GM18868 (cell line): ENCODE results near the gene SLC25A21.
"Not testable (repeated sequence)": the region's sequence is repeated elsewhere in the genome, so short reads cannot be mapped to it uniquely, and the experiment has no call there.

ENCODE experiments used
- ATAC-seq: cut with Tn5 transposase; IDR thresholded peaks from one replicate; pipeline ENCODE4 v1.9.1; 2021; ENCODE audit warnings: mild to moderate bottlenecking, moderate library complexity; ENCODE audit not compliant: unreplicated experiment

SLC25A21 gene

DNA sequence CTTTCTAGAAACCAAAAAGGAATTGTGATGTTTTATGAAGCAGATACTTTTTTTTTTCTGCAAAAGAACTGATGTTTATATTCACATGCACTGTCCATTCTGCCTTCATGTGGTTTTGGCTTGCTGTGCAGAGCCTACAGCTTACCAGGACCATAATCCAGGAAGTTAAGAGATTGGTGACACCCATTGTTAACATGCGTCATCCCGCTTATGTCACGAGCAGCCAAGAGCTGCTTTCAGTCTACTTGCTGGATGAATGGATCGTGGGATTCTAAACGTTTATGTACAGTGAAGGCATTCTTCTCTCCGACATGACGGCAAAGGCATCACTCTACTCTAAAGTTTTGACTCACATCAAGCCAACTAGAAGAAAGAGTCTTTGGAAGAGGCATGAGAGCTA lies 434.1 kb downstream of the SLC25A21 start:
- no peak for ATAC-seq

DNA sequence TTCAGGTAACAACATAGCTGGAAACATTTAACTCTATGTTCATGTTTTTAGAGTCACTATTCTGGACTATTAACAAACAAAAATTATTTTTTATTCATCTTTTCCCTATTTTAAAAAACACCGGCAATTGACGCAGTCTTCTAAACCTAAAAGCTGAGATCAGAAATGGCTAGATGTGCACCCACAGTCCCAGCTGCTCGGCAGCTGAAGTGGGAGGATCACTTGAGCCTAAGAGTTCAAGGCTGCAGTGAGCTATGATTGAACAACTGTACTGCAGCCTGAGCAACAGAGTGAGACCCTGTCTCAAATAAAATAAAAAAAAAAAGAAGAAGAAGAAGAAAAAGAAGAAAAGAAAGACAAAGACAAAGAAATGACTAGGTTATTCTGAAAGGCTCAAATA lies 446.3 kb downstream of the SLC25A21 start:
- ATAC-seq, result no peak

DNA sequence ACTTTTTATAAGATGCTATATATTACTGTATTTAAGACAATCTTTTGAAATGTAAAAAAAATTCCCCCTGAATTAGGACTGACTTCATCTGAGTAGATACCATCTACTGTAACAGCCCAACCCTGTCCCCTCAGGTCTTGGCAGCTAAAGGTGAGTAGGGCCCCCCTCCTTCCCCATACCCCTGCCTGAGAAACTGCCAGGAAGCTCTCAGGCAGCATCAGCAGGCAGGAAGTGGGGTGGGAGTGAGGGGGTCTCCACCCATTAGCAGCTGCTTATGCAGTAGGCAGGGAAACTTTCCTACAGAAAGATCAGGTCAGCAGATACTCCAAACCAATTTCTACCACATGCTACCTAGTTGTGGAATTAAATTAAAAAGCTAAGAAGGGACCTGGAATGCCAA lies 448.2 kb downstream of the SLC25A21 start:
- no peak for ATAC-seq

DNA sequence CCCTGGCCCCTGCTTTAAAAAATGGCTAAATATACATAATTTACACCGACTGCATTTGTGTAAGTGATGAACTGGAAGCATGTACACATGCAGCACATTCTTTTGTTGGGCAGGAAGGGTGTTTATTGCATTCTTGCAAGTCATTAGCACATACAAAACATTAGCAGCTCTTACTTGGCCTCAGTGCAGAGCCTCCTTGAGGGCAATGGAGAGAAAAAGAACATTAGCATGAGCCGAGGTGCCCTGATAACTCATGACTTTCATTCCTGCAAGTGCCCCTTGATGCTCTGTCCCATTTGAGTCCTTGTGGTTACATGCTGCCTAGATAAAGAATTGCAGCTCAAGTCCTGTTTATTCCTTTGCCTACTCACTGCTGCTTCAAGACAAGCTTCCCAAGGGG lies 448.9 kb downstream of the SLC25A21 start:
- no peak for ATAC-seq

DNA sequence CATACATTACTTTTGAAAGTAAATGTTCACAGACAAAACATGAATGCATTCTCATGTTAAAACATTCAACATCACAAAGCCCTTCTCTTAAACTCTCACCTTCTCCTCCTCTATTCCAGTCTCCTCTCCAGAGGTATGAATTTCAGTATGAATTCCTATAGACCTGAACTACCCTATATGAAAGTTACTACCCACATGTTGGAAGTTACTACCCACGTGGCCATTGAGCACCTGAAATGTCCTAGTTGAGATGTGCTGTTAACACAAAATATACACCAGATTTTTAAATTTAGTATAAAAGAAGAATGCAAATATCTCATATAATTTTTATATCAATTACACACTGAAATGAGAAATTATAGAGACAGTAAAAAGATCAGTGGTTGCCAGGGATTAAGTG lies 450.5 kb downstream of the SLC25A21 start:
- no peak for ATAC-seq

DNA sequence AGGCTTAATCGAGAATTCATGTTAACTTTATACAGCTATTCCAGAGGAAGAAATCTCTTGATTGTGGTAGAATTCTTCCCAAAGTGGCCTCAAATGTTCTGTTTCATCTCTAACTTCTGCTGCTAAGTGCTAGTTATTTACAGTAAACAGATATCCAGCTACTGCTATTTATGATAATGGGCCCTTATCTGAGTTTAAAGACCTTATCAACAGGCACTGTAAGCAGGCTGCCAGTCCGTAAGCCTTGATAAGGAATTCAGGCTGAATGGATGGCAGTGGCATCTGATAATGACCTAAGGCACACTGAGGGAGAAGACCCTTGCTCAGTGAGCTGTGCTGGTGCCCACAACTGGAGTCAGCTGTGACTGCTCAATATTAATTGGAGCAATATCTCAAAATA lies 451.7 kb downstream of the SLC25A21 start:
- no peak for ATAC-seq

DNA sequence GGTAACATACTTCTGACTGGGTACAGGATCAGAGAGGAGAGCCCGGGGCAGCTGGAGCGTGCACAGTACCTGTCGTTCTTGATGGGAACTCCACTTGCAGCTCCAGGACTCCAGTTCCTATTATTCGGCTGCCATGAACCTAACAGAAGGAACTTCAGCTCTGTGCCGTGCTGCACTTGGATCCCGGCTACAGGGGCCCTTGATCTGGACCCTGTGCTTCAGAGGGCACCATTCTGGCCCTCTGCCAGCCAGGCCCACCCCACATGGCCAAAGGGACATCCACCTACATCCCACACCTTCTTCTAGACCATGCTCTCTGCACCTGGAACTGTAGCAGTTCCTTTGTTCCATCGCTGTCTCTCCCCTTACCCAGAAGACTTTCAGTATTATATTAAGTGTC lies 452.6 kb downstream of the SLC25A21 start:
- no peak for ATAC-seq

DNA sequence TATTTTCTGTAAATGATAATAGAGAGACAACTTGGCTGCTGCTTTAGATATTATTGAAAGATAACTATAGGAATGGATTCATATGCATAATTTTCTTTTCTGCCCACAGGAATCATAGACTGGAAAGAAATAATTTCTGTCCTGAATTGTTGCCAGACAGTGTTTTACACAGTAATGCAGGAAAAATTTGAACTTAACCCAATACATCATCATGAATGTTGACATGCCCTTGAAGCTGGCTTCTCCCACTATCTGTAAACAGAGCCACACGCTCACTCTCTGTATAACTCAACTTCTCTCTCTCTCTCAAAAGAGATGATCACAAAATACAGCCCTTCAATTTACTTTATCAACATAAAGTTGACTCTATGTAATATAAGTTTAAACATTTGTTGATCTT lies 454.2 kb downstream of the SLC25A21 start:
- ATAC-seq, result no peak

DNA sequence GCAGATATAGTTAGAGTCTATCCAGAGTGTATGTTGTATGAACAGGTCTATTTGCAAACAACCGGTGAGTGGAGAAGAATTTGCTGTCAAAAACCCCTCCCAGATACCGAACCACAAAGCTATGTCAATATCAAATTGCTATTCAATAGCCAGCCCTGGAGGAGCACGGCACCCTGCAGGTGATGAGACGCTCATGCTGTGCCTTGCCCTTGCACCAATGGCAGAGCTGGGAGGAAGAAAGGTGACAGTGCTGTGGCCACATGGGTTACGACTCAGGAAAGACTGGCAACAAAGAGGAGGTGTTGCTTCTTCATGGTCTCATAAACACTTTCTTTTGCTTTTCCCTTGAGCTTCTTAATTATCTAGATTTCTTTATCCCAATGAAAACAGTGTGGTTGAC lies 455.0 kb downstream of the SLC25A21 start:
- no peak for ATAC-seq

DNA sequence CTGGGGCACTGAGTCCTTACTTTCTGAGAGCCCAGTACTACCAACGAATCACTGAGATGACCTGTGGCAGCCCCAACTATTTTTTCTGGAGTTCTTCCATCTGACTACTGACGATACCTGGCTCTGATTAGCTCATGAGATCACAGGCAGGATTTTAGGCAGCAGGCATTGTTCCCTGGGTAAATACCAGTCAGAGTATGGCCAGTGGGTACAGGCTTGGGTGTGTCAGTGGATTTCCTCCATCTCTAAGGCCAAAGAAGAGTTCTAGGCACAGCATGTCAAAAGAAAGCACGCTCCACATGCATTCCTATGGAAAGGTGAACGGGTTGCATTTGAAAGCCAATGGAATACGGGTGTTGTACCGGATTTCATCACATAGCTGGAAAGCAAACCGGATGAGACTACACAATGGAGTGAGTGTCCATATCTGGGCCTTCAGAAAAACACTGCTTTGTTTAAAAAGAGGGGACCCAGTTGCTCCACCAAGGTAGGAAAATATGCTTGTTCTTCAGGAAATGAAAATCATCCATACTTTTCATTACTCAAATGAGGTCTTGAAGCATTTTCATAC lies 455.7 kb downstream of the SLC25A21 start:
- no peak for ATAC-seq

DNA sequence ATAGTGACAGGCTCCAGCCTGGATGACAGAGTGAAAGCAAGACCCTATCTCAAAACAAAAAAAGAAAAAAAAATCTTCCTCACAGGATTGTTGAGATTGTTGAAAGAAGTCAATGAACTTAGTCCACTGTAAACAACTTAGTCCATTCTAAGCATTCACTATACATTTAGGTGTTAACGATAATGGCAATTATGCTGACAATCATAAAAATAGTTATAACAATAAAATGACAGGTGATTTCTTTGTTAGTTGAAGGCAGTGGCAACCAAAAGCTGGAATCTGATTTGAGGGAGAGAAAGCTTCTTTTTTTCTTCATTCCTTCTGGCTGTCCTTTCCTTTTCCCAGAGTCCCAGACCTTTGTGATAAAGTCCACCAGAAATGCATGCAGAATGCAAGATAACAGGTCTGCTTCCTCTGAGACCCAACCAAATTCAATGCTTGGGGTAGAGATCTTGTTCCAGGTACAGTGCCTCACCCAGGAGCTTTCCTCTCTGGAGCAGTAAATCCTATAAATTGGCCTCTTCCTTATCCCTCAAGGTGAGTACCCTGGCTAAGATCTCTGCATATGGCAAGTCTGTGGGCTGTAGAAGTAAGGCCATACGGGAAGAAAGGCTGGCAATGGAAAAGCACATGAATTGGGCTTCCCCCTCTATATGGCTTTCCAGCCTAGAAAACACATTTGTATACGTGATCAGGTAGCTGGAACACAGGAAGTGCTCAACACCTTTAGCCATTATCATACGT lies 458.3 kb downstream of the SLC25A21 start:
- ATAC-seq, result no peak

DNA sequence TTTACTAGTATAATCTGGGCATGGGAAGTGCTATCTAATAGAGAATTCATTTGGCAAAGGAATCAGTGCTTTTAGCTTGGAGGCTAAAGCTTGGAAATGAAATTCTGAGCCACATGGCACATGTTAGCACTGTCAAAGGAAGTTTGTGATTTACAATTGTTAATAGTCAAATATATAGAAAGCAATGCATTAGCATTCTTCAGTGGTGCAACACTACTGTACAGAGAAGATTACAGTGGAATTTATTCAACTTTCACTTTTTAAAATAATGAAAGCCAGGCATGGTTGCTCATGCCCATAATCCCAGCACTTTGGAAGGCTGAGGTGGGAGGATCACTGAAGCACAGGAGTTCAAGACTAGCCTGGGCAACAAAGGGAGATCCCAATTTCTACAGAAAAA lies 464.8 kb downstream of the SLC25A21 start:
- ATAC-seq, result no peak

DNA sequence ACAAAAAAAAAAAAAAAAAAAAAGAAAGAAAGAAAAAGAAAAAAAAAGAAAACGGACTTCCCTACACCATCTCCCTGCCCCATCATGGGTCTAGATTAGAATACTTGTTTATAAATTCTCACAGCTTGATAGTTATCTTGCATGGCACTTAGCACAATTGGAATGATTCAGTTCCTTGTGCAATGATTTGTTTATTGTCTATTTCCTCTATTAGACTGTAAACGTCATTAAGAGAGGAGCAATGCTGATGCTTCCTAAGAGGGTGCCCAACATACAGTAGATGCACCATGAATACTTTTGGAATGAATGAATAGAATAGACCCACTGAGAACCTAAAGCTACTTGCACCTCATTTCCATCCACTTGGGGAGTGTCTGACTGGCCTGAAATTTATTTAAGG lies 469.9 kb downstream of the SLC25A21 start:
- no peak for ATAC-seq

DNA sequence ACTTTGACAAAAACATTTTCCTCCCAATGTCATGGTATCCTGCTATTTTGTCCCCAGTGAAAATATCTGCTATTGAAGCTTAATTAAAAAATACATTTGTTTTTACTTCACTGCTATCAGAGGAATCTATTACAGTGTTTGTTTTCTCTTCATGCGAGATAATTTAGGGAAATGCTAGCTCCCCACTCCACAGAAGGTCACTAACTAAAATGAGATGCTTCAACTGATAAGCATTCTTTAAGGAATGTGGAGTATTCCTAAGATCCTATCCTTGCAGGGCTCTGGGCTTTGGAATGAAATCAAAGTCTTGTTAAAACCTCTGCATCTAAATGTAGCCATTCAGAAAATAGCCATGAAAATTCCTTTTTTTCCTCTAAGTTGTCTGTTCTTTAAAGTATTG lies 471.3 kb downstream of the SLC25A21 start:
- ATAC-seq, result no peak

DNA sequence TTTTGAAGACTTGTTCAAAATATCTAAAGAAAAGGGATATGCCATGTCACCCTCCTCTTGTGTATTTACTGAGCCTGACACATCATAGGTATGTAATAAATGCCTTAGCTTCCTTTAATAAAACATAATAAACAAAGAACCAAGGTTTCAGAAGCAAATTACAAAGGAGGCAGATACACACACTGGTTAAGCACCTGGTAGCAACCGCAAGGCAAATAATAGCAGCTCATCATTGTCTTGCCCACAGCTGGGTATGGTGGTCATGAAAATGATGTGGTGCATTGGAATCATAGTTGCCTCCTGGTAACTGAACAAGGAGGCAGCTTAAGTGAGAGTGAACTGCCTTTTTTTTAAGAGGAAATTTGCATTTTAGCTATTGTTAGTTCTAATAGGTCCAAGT lies 471.8 kb downstream of the SLC25A21 start:
- no peak for ATAC-seq

DNA sequence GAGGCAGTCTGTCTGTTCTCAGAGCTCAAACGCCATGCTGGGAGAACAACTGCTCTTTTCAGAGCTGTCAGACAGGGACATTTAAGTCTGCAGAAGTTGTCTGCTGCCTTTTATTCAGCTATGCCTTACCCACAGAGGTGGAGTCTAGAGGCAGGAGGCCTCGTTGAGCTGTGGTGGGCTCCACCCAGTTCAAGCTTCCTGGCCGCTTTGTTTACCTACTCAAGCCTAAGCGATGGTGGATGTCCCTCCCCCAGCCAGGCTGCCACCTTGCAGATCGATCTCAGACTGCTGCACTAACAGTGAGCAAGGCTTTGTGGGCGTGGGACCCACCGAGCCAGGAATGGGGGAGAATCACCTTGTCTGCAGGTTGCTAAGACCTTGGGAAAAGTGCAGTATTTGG lies 473.0 kb downstream of the SLC25A21 start:
- ATAC-seq, result not testable (repeated sequence)

DNA sequence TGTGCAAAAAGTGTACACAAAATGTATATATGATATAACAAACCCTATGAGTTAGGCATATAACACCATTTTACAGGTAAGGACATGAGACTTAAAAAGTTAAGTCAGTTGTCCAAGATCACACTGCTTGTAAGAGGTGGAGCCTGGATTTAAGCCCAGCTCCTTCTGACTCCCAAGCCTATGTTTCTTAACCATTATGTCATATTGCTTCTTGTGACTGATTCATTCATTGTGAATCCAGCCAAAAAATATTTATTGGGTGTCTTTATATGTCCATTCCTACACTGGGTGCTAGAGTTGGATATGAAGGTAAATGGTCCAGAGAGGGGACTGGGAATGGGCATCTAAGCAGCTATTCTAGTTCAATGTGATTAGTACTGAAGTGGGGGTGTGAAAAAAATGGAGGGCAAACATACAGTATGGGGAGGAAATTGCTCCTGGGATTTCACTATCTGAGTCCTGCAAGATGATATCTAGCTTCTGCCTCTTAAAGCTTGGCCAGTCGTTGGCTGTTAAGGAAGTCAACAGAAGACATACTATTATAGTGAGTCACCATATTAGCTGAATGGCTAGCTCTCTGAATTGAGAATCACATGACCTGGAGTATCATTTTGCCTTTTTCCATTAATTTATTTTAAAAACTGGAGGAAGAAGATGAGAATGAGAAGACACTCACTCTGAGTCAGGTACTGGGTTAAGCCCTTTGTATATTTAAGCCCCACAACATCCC lies 481.9 kb downstream of the SLC25A21 start:
- no peak for ATAC-seq

DNA sequence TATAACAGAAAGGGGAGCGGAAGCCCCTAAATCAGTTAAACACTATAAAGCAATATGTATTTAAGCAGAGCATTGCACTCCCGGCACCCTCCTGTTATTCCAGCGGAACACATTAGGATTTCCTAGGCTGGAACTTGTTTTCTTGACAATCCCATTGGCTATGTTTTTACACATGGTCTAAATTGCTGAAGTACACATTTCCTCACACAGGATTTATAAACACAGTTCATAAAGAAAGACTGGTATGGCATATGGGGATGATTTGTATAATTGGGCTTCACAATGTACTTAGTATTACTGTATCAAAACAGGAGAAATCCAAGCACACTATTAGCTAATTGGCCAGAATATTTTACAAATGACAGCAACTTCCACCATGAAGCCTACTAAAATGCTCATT lies 487.5 kb downstream of the SLC25A21 start:
- no peak for ATAC-seq

DNA sequence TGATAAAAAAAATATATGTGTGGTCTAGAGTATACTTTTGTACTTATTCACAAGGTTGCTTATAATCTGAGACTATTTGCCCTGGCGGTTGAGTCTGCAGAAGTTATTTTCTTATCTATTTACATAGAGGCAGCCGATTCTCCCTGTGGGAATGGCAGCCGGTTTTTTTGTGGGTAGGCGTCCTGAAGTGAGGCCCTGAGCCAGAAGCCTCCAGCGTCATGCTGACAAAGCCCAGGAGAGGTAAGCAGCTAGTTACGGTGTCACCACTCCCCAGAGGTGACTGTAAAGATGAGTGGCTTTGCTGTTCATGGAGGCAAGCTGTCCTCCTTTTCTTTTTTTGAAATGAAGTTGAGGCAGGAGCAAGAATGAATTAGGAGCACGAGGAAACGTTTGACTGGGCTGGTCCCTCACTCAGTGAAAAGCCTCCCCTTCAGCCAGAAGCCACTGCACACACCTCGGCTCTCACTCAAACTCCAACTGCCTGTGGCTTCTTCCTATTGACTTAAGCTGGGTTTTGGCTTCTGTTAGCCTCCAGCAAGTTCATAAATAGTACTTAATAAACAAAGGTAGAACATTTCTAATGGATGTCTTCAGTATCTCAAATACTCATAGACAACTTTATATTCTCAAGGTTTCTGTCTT lies 489.2 kb downstream of the SLC25A21 start:
- no peak for ATAC-seq

DNA sequence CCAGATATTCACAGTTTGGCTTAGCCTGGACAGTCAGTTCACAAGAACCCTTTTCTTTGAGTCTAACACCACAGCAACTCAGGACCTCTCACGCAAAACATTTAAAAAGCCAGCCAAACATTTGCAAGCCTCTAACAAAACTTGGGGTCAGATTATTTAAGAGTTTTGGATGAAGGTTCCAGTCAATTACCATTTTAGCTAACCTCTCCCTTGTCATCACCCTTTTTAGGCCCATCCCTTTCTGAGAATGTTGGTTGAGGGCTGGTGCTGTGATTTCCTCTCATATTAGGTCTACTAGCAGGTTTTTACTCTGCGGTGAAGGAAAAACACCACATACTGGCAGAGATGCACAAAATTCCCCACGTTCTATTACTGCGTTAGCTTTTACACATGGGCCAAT lies 490.1 kb downstream of the SLC25A21 start:
- ATAC-seq, result no peak

DNA sequence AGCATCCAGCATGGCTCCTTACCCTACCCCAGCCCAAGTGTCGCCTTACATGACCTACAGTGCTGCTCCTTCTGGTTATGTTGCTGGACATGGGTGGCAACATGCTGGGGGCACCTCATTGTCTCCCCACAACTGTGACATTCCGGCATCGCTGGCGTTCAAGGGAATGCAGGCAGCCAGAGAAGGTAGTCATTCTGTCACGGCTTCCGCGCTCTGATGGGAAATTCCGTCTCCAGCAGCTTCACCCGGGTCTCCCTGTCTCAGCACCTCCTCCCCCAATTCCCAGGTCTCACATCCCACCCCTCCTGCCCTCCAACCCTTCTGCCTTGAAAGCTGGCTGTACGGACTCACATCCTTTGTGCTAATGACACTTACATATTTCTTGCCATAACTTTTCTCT lies 496.2 kb downstream of the SLC25A21 start:
- no peak for ATAC-seq

DNA sequence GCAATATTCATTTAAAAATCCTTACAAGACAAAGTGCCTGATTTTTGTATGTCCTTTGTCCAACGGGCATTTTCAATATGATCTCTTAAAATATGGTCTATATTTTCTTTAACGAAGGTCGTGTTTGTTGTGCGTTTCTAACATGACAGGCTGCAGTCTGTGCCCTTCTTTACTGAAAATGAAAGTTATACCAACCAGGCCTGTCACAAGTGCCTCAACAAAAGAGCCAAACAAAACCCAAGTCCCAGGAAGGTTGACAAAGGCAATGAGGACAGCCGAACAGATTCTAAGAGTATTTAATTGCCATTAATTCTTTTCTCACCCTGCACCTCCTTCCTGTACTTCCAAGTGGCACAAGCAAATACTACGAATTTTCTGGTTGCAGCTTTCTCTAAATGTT lies 496.8 kb downstream of the SLC25A21 start:
- no peak for ATAC-seq
